HepG2 (cell line): Measurements from ENCODE around the gene GGTLC1. TPM values are rescaled to one million over a fixed set of nuclear protein-coding genes. Genes with fewer than 3 reads are reported as not detected.
"Not testable (repeated sequence)": the region's sequence is repeated elsewhere in the genome, so short reads cannot be mapped to it uniquely, and the experiment has no call there.

Experiments used
- ATAC-seq: fragments of 200-7000 bp; cut with Tn5 transposase; 3 replicates; pipeline ENCODE4 v1.9.1; 2020; ENCODE audit warnings: mild to moderate bottlenecking, moderate library complexity
- BruUV-seq: library from RNA; stranded (reverse); fragments of 400-500 nt; replicated peaks from 2 replicates; lab custom pipeline; 2021; lab: Mats Ljungman, UMichigan
- CTCF ChIA-PET: fragments of 300-600 bp; formaldehyde crosslinking; extraction: SDS; loops from one replicate; lab custom pipeline; 2021; ENCODE audit warnings: low total read pairs, inconsistent platforms, low intra/inter-chr PET ratio; lab: Yijun Ruan, JAX
- POLR2A ChIA-PET: fragments of 350-600 bp; sonication (Branson Sonifier 250); formaldehyde crosslinking; loops from one replicate; lab custom pipeline; 2020; ENCODE audit warnings: antibody characterized with exemption, inconsistent platforms; lab: Yijun Ruan, JAX
- DNase-seq: peaks from one replicate; pipeline ENCODE4 v3.0.0-alpha.2; 2015; ENCODE audit warnings: low spot score
- FAIRE-seq: peaks from 3 replicates; lab custom pipeline; 2011; peaks lifted over from hg19 to GRCh38; lab: Jason Lieb, UNC
- H2AFZ ChIP-seq: one replicate; pipeline ENCODE4 v1.6.1; 2011; ENCODE audit warnings: low read length, inconsistent platforms
- H3K27ac ChIP-seq: fragments of 300-600 bp; 3 replicates; pipeline ENCODE4 v1.8.0; 2011; ENCODE audit warnings: mixed run types, mild to moderate bottlenecking, mixed read lengths, low read length, inconsistent platforms; ENCODE audit not compliant: insufficient read depth; ENCODE audit errors: extremely low read length
- H3K27me3 ChIP-seq, 2 experiments: fragments of 200-600 bp in 1 of 2; 2 replicates in 1 of 2; 3 replicates in 1 of 2; pipeline versions ENCODE4 v1.6.0 to v1.8.0; 2011; ENCODE audit warnings: low read length in 2 of 2, mild to moderate bottlenecking in 2 of 2, moderate library complexity in 2 of 2, inconsistent platforms in 1 of 2; ENCODE audit not compliant: insufficient read depth in 2 of 2, control insufficient read depth in 1 of 2
- H3K36me3 ChIP-seq, 2 experiments: fragments of 200-600 bp in 1 of 2; replicated peaks in 1 of 2; 2 replicates in 1 of 2; 3 replicates in 1 of 2; pipeline versions ENCODE4 v1.5.1 to v1.8.0; 2011; ENCODE audit warnings: low read length in 2 of 2, inconsistent platforms in 1 of 2; ENCODE audit not compliant: insufficient read depth in 2 of 2, control insufficient read depth in 1 of 2
- H3K4me1 ChIP-seq: 2 replicates; pipeline ENCODE4 v1.5.1; 2012; ENCODE audit warnings: low read length, inconsistent platforms; ENCODE audit not compliant: insufficient read depth
- H3K4me2 ChIP-seq: 2 replicates; pipeline ENCODE4 v1.6.0; 2011; ENCODE audit warnings: low read depth, low read length, inconsistent platforms
- H3K4me3 ChIP-seq, 3 experiments: fragments of 200-600 bp in 1 of 3; sonication (generic), shearing (Covaris generic) in 1 of 3; replicated peaks in 1 of 3; 2 replicates each; pipeline ENCODE4 v1.5.1; 2011 to 2016; ENCODE audit warnings: low read length in 3 of 3, inconsistent platforms in 2 of 3, low read depth in 2 of 3, mild to moderate bottlenecking in 2 of 3, control low read depth in 1 of 3, mixed read lengths in 1 of 3; ENCODE audit not compliant: insufficient read depth in 1 of 3
- H3K79me2 ChIP-seq: one replicate; pipeline ENCODE4 v1.6.1; 2011; ENCODE audit warnings: low read length, inconsistent platforms; ENCODE audit not compliant: insufficient read depth
- H3K9ac ChIP-seq: 2 replicates; pipeline ENCODE4 v1.6.0; 2011; ENCODE audit warnings: mild to moderate bottlenecking, low read depth, low read length, inconsistent platforms; ENCODE audit not compliant: insufficient read depth
- H3K9me3 ChIP-seq: 2 replicates; pipeline ENCODE4 v1.5.1; 2012; ENCODE audit warnings: mild to moderate bottlenecking, low read length
- H4K20me1 ChIP-seq: 2 replicates; pipeline ENCODE4 v1.6.0; 2011; ENCODE audit warnings: inconsistent platforms, mild to moderate bottlenecking, low read length, moderate library complexity; ENCODE audit not compliant: insufficient read depth
- WGBS: methylation state at CpG from one replicate; pipeline ENCODE4 v1.1.6; 2017; ENCODE audit warnings: low lambda C conversion rate; 5-methylcytosine and 5-hydroxymethylcytosine counted together
- in situ Hi-C: cut with HindIII; loops from 2 replicates; pipeline ENCODE4 v1.10.0; 2017; ENCODE audit warnings: low pct_unique_long_range_greater_than_20kb; ENCODE audit not compliant: extremely low pct_ligation_motif_present
- intact Hi-C: fragments of 100-400 bp; cut with micrococcal nuclease; formaldehyde crosslinking; loops from one replicate; pipeline ENCODE4 v1.10.0; 2022; ENCODE audit not compliant: unreplicated experiment
- polyA plus RNA-seq, 8 experiments: library from polyadenylated mRNA; depleted of rRNA in 3 of 8; stranded (reverse) in 7 of 8; unstranded in 1 of 8; fragments of >200 nt; fragmentation: Illumina TruSeq in 4 of 8; extraction: Trizol in 4 of 8; gene quantifications; 2 replicates each; pipeline versions ENCODE4 v1.2.1 to v1.2.3, GENCODE V29; 2011 to 2016; ENCODE audit warnings: low read depth in 4 of 8, missing spikeins in 1 of 8, mixed read lengths in 1 of 8; ENCODE audit not compliant: insufficient read depth in 1 of 8
- total RNA-seq, 5 experiments: library from RNA; depleted of rRNA; stranded (reverse); fragments of >200 nt; fragmentation: Illumina TruSeq; extraction: Trizol; gene quantifications; 2 replicates each; pipeline ENCODE4 v1.2.3, GENCODE V29; 2016; ENCODE audit warnings: low read depth in 1 of 5

GGTLC1 gene
- total and polyA plus RNA-seq, 2 of the 13 experiments (the other 11 are each of a cell fraction or from before 2014, with no cell fraction given): not detected

- H3K79me2 ChIP-seq, DNase-seq, H3K4me2 ChIP-seq, FAIRE-seq, CTCF ChIA-PET, POLR2A ChIA-PET, in situ Hi-C loops, H4K20me1 ChIP-seq, BruUV-seq, intact Hi-C loops, H3K36me3 ChIP-seq, H3K4me3 ChIP-seq, H2AFZ ChIP-seq, H3K27me3 ChIP-seq, H3K27ac ChIP-seq, H3K9ac ChIP-seq, H3K9me3 ChIP-seq, ATAC-seq: not testable (repeated sequence)
- H3K4me1 ChIP-seq: peaks cover 19% of the 10 kb centered on the region
- WGBS: 43% methylated on average over 3 of the region's 3 CpGs
These were observed 1.9 kb downstream of the GGTLC1 start for GRCh38 chr20:23986716-23987115.

GRCh38 chr20:23986310-23986709 lies 2.3 kb downstream of the GGTLC1 start:
- FAIRE-seq, CTCF ChIA-PET, in situ Hi-C loops, H3K4me3 ChIP-seq, H3K36me3 ChIP-seq, POLR2A ChIA-PET, ATAC-seq, intact Hi-C loops, H3K4me2 ChIP-seq, H3K9me3 ChIP-seq, H3K9ac ChIP-seq, H4K20me1 ChIP-seq, H2AFZ ChIP-seq, H3K27ac ChIP-seq, DNase-seq, H3K27me3 ChIP-seq, BruUV-seq, H3K79me2 ChIP-seq: not testable (repeated sequence)
- H3K4me1 ChIP-seq: peaks cover 23% of the 10 kb centered on the region
- 88% methylated on average over 13 of the region's 14 CpGs for WGBS

DNA sequence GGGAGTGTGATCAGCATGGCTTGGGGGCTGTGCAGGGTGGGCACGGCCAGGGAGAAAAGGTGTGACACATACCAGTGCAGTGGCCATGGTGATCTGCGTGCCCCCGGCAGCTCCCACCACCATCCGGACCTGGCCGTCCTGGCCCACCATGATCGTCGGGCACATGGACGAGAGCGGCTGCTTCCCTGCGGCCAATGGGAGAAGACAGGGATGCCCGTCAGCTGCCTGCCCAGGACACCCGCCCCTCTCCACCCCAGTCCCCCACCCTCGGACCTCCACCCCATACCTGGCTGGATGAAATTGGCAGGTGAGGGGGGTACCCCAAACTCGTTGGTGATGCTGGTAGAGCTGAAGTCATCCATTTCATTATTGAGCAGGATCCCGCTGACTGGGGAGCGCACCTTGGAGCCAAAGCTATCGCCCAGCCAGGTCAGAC lies 2.8 kb downstream of the GGTLC1 start:
- POLR2A ChIA-PET, H2AFZ ChIP-seq, ATAC-seq, H3K9me3 ChIP-seq, H3K4me3 ChIP-seq, intact Hi-C loops, in situ Hi-C loops, BruUV-seq, H3K27me3 ChIP-seq, FAIRE-seq, H3K79me2 ChIP-seq, H3K36me3 ChIP-seq, H3K27ac ChIP-seq, CTCF ChIA-PET, H3K9ac ChIP-seq, DNase-seq, H4K20me1 ChIP-seq, H3K4me2 ChIP-seq: not testable (repeated sequence)
- H3K4me1 ChIP-seq: peaks cover 28% of the 10 kb centered on the region
- WGBS: 58% methylated on average over 17 of the region's 17 CpGs

GRCh38 chr20:23985066-23985789 lies 3.4 kb downstream of the GGTLC1 start:
- ATAC-seq, intact Hi-C loops, DNase-seq, H3K36me3 ChIP-seq, H3K9me3 ChIP-seq, in situ Hi-C loops, H3K4me3 ChIP-seq, H2AFZ ChIP-seq, H4K20me1 ChIP-seq, H3K27me3 ChIP-seq, H3K79me2 ChIP-seq, FAIRE-seq, POLR2A ChIA-PET, H3K4me2 ChIP-seq, CTCF ChIA-PET, H3K9ac ChIP-seq, H3K27ac ChIP-seq, BruUV-seq: not testable (repeated sequence)
- H3K4me1 ChIP-seq: peaks cover 34% of the 10 kb centered on the region
- 71% methylated on average over 8 of the region's 15 CpGs for WGBS
